Skeletal muscle satellite cell (primary cell): ENCODE measurements around the gene STEAP2.

ENCODE experiments used
- H3K27me3 ChIP-seq: 2 replicates; pipeline ENCODE4 v1.7.0; 2013; ENCODE audit warnings: low read length; ENCODE audit not compliant: control insufficient read depth, insufficient read depth
- H3K36me3 ChIP-seq: 2 replicates; pipeline ENCODE4 v1.7.0; 2013; ENCODE audit warnings: mild to moderate bottlenecking, control low read depth, low read length; ENCODE audit not compliant: insufficient read depth
- H3K4me1 ChIP-seq: 2 replicates; pipeline ENCODE4 v1.7.0; 2013; ENCODE audit warnings: low read length; ENCODE audit not compliant: control insufficient read depth, insufficient read depth
- H3K4me2 ChIP-seq: 2 replicates; pipeline ENCODE4 v1.7.0; 2013; ENCODE audit warnings: mild to moderate bottlenecking, low read length
- H3K4me3 ChIP-seq: 2 replicates; pipeline ENCODE4 v1.7.0; 2013; ENCODE audit warnings: low read length
- H3K9ac ChIP-seq: 2 replicates; pipeline ENCODE4 v1.7.0; 2013; ENCODE audit warnings: mild to moderate bottlenecking, low read depth, low read length, moderate library complexity
- H3K9me3 ChIP-seq: replicated peaks from 2 replicates; pipeline ENCODE4 v1.7.0; 2013; ENCODE audit warnings: mild to moderate bottlenecking, control low read depth, low read length

The STEAP2 gene

GRCh38 chr7:90224195-90224594 is 12.7 kb downstream of the STEAP2 start:
- Histone ChIP-seq H3K9ac (no peak overlapping the region), H3K4me1 (peaks cover 14% of the 10 kb centered on the region), H3K36me3 (no peaks in the 10 kb centered on the region), H3K9me3 (no peaks in the 10 kb centered on the region), H3K4me2 (no peak overlapping the region), H3K4me3 (no peak overlapping the region), H3K27me3 (no peaks in the 10 kb centered on the region)

- H3K4me1 ChIP-seq, result peaks cover 14% of the 10 kb centered on the region
- no peaks in the 10 kb centered on the region for H3K27me3 ChIP-seq
- no peaks in the 10 kb centered on the region for H3K36me3 ChIP-seq
- no peak overlapping the region for H3K9ac ChIP-seq
- H3K4me3 ChIP-seq, result no peak overlapping the region
- no peak overlapping the region for H3K4me2 ChIP-seq
- H3K9me3 ChIP-seq, result no peaks in the 10 kb centered on the region
Measured at GRCh38 chr7:90225181-90225580, 13.6 kb downstream of the STEAP2 start.

GRCh38 chr7:90225601-90226000 is 14.1 kb downstream of the STEAP2 start:
- H3K4me1 ChIP-seq, result peaks cover 14% of the 10 kb centered on the region

GRCh38 chr7:90227259-90227658 is 15.7 kb downstream of the STEAP2 start:
- H3K9ac ChIP-seq, result no peak overlapping the region
- no peaks in the 10 kb centered on the region for H3K36me3 ChIP-seq
- no peak overlapping the region for H3K4me3 ChIP-seq
- H3K9me3 ChIP-seq, result no peaks in the 10 kb centered on the region
- H3K27me3 ChIP-seq, result no peaks in the 10 kb centered on the region
- peaks cover 14% of the 10 kb centered on the region for H3K4me1 ChIP-seq
- H3K4me2 ChIP-seq, result no peak overlapping the region

More at GRCh38 chr7:90225601-90226000, 14.1 kb downstream of the STEAP2 start:
- Histone ChIP-seq H3K4me3 (no peak overlapping the region), H3K9me3 (no peaks in the 10 kb centered on the region), H3K4me2 (no peak overlapping the region), H3K9ac (no peak overlapping the region), H3K27me3 (no peaks in the 10 kb centered on the region), H3K36me3 (no peaks in the 10 kb centered on the region)

GRCh38 chr7:90229682-90230081 is 18.1 kb downstream of the STEAP2 start:
- H3K4me1 ChIP-seq, result no peaks in the 10 kb centered on the region
- H3K4me3 ChIP-seq, result no peak overlapping the region
- no peaks in the 10 kb centered on the region for H3K27me3 ChIP-seq
- H3K4me2 ChIP-seq, result no peak overlapping the region
- no peaks in the 10 kb centered on the region for H3K9me3 ChIP-seq
- H3K36me3 ChIP-seq, result no peaks in the 10 kb centered on the region
- no peak overlapping the region for H3K9ac ChIP-seq

- Histone ChIP-seq H3K4me3 (no peak overlapping the region), H3K4me2 (no peak overlapping the region), H3K27me3 (no peaks in the 10 kb centered on the region), H3K9ac (no peak overlapping the region), H3K4me1 (no peaks in the 10 kb centered on the region), H3K9me3 (no peaks in the 10 kb centered on the region), H3K36me3 (no peaks in the 10 kb centered on the region)
Measured at GRCh38 chr7:90230834-90231233, 19.3 kb downstream of the STEAP2 start.

- Histone ChIP-seq H3K4me3 (no peak overlapping the region), H3K27me3 (no peaks in the 10 kb centered on the region), H3K4me2 (no peak overlapping the region), H3K36me3 (no peaks in the 10 kb centered on the region), H3K9ac (no peak overlapping the region), H3K4me1 (no peaks in the 10 kb centered on the region), H3K9me3 (no peaks in the 10 kb centered on the region)
Measured at GRCh38 chr7:90231304-90231703, 19.8 kb downstream of the STEAP2 start.

- no peaks in the 10 kb centered on the region for H3K27me3 ChIP-seq
- H3K4me3 ChIP-seq, result no peak overlapping the region
Measured at GRCh38 chr7:90232430-90232829, 20.9 kb downstream of the STEAP2 start.

GRCh38 chr7:90233569-90233968 is 22.0 kb downstream of the STEAP2 start:
- Histone ChIP-seq H3K4me3 (no peak overlapping the region), H3K36me3 (no peaks in the 10 kb centered on the region), H3K4me1 (no peaks in the 10 kb centered on the region), H3K9me3 (no peaks in the 10 kb centered on the region), H3K4me2 (no peak overlapping the region), H3K9ac (no peak overlapping the region), H3K27me3 (no peaks in the 10 kb centered on the region)

More at GRCh38 chr7:90232430-90232829, 20.9 kb downstream of the STEAP2 start:
- H3K9ac ChIP-seq, result no peak overlapping the region
- H3K4me1 ChIP-seq, result no peaks in the 10 kb centered on the region
- no peaks in the 10 kb centered on the region for H3K36me3 ChIP-seq
- H3K9me3 ChIP-seq, result no peaks in the 10 kb centered on the region
- H3K4me2 ChIP-seq, result no peak overlapping the region

GRCh38 chr7:90236721-90237289 is 25.3 kb downstream of the STEAP2 start:
- Histone ChIP-seq H3K9ac (no peak overlapping the region), H3K4me2 (no peak overlapping the region), H3K36me3 (no peaks in the 10 kb centered on the region), H3K4me3 (no peak overlapping the region), H3K27me3 (no peaks in the 10 kb centered on the region), H3K4me1 (no peaks in the 10 kb centered on the region), H3K9me3 (no peaks in the 10 kb centered on the region)

GRCh38 chr7:90238022-90238421 is 26.5 kb downstream of the STEAP2 start:
- no peak overlapping the region for H3K4me3 ChIP-seq
- no peaks in the 10 kb centered on the region for H3K9me3 ChIP-seq
- no peak overlapping the region for H3K9ac ChIP-seq
- no peaks in the 10 kb centered on the region for H3K36me3 ChIP-seq
- H3K27me3 ChIP-seq, result no peaks in the 10 kb centered on the region
- H3K4me1 ChIP-seq, result no peaks in the 10 kb centered on the region
- H3K4me2 ChIP-seq, result no peak overlapping the region

- Histone ChIP-seq H3K36me3 (no peaks in the 10 kb centered on the region), H3K4me1 (no peaks in the 10 kb centered on the region), H3K4me3 (no peak overlapping the region), H3K9ac (no peak overlapping the region), H3K27me3 (no peaks in the 10 kb centered on the region), H3K4me2 (no peak overlapping the region), H3K9me3 (no peaks in the 10 kb centered on the region)
Measured at GRCh38 chr7:90238583-90238982, 27.0 kb downstream of the STEAP2 start.
